A673 (cell line): ENCODE data around the gene COQ8B. TPM values are rescaled to one million over a fixed set of nuclear protein-coding genes. Genes with fewer than 3 reads are reported as not detected.

Source experiments
- BruUV-seq: library from RNA; stranded (reverse); fragments of 400-500 nt; replicated peaks from 2 replicates; lab custom pipeline; 2021; lab: Mats Ljungman, UMichigan
- CTCF ChIA-PET: fragments of 300-600 bp; sonication (Branson Sonifier 250); formaldehyde crosslinking; loops from one replicate; lab custom pipeline; 2022; ENCODE audit warnings: antibody characterized with exemption; lab: Charles Lee
- POLR2A ChIA-PET: fragments of 300-600 bp; sonication (Branson Sonifier 250); formaldehyde crosslinking; loops from one replicate; lab custom pipeline; 2022; ENCODE audit warnings: antibody characterized with exemption; ENCODE audit not compliant: low non-redundant PET; lab: Charles Lee
- DNase-seq: peaks from one replicate; pipeline ENCODE4 v3.0.0-alpha.2; 2015; ENCODE audit warnings: low spot score
- H3K27ac ChIP-seq: fragments of 200-600 bp; sonication (generic); 2 replicates; pipeline ENCODE4 v1.5.1; 2016; ENCODE audit warnings: mixed run types, low read depth, mild to moderate bottlenecking, mixed read lengths, antibody characterized with exemption, low read length; ENCODE audit not compliant: poor library complexity, severe bottlenecking
- H3K27me3 ChIP-seq: fragments of 200-600 bp; sonication (generic); replicated peaks from 2 replicates; pipeline ENCODE4 v1.6.1; 2017; ENCODE audit warnings: mixed run types, low read depth, mild to moderate bottlenecking, mixed read lengths, antibody characterized with exemption, low read length; ENCODE audit not compliant: insufficient read depth, poor library complexity
- H3K36me3 ChIP-seq: fragments of 200-600 bp; sonication (generic); 2 replicates; pipeline ENCODE4 v1.6.1; 2016; ENCODE audit warnings: mixed run types, mild to moderate bottlenecking, mixed read lengths, antibody characterized with exemption, low read length; ENCODE audit not compliant: insufficient read depth, poor library complexity, severe bottlenecking
- H3K4me1 ChIP-seq: fragments of 200-600 bp; sonication (generic); 2 replicates; pipeline ENCODE4 v1.6.1; 2017; ENCODE audit warnings: mixed run types, mild to moderate bottlenecking, mixed read lengths, antibody characterized with exemption, low read length; ENCODE audit not compliant: insufficient read depth, poor library complexity, severe bottlenecking
- H3K4me3 ChIP-seq: fragments of 200-600 bp; sonication (generic); 2 replicates; pipeline ENCODE4 v1.5.1; 2016; ENCODE audit warnings: low read depth, mixed run types, mild to moderate bottlenecking, mixed read lengths, low read length; ENCODE audit not compliant: poor library complexity, severe bottlenecking
- H3K9me3 ChIP-seq: fragments of 200-600 bp; sonication (generic); 2 replicates; pipeline ENCODE4 v1.6.1; 2016; ENCODE audit warnings: mixed run types, low read depth, mild to moderate bottlenecking, mixed read lengths, antibody characterized with exemption, low read length; ENCODE audit not compliant: poor library complexity, severe bottlenecking
- EZH2 ChIP-seq: fragments of 200-600 bp; sonication (generic); IDR thresholded peaks from 2 replicates; pipeline ENCODE4 v1.6.1; 2017; ENCODE audit warnings: borderline replicate concordance, low read depth, mild to moderate bottlenecking, mixed read lengths, antibody characterized with exemption, low read length; ENCODE audit not compliant: poor library complexity, severe bottlenecking
- intact Hi-C: fragments of 100-400 bp; cut with micrococcal nuclease; formaldehyde crosslinking; loops from one replicate; pipeline ENCODE4 v1.10.0; 2022; ENCODE audit not compliant: unreplicated experiment
- total RNA-seq: library from RNA; stranded (reverse); gene quantifications from 2 replicates; pipeline ENCODE4 v1.2.3, GENCODE V29; 2021
- TF ChIP-seq, protein P1 (sequence below): fragments of 300-800, 200-600 bp; sonication (generic); conservative IDR thresholded peaks from 2 replicates; pipeline ENCODE4 v1.5.1; 2017; ENCODE audit warnings: low read depth, mild to moderate bottlenecking, antibody characterized with exemption, low read length, moderate library complexity, mixed read lengths

Gene COQ8B
- total RNA-seq, 1 experiment from 2014 or later, result 34.1 TPM

- H3K36me3 ChIP-seq, result peaks cover 21% of the 10 kb centered on the region
- H3K4me1 ChIP-seq, result peaks cover 7% of the 10 kb centered on the region
- BruUV-seq, result no TSS peak
- no peak overlapping the region for H3K4me3 ChIP-seq
- POLR2A ChIA-PET, result no interaction called here
- TF ChIP-seq, protein P1, sequence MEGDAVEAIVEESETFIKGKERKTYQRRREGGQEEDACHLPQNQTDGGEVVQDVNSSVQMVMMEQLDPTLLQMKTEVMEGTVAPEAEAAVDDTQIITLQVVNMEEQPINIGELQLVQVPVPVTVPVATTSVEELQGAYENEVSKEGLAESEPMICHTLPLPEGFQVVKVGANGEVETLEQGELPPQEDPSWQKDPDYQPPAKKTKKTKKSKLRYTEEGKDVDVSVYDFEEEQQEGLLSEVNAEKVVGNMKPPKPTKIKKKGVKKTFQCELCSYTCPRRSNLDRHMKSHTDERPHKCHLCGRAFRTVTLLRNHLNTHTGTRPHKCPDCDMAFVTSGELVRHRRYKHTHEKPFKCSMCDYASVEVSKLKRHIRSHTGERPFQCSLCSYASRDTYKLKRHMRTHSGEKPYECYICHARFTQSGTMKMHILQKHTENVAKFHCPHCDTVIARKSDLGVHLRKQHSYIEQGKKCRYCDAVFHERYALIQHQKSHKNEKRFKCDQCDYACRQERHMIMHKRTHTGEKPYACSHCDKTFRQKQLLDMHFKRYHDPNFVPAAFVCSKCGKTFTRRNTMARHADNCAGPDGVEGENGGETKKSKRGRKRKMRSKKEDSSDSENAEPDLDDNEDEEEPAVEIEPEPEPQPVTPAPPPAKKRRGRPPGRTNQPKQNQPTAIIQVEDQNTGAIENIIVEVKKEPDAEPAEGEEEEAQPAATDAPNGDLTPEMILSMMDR, result no peak
- TF ChIP-seq EZH2, result no peak
- DNase-seq, result no peak
- no peaks in the 10 kb centered on the region for H3K9me3 ChIP-seq
- intact Hi-C loops, result no loop called here
- H3K27me3 ChIP-seq, result no peaks in the 10 kb centered on the region
- CTCF ChIA-PET, result no interaction called here
- H3K27ac ChIP-seq, result no peak overlapping the region
Measured at GRCh38 chr19:40685016-40685526, 31.6 kb downstream of the COQ8B start.

DNA sequence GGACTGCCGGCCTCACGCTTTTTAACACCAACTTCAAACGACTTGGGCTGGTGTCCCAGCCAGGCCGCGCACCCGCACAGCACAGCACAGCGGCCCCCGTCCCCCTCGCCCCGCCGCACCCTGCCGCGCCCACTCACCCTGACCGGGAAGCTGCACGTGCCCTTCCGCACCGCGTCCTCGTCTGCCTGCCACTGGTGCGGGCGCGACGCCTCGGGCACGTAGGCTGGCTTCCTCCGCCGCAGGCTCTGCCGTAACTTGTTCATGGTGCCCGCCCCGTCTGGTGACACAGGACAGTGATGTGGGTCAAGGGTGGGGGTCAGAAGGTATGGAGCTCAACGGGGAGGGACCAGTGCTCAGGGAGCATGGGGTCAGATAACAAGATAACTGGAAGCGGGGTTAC lies 32.4 kb downstream of the COQ8B start:
- Histone ChIP-seq H3K36me3 (peaks cover 23% of the 10 kb centered on the region), H3K9me3 (no peaks in the 10 kb centered on the region), H3K4me1 (no peaks in the 10 kb centered on the region), H3K27ac (no peak overlapping the region), H3K27me3 (no peaks in the 10 kb centered on the region), H3K4me3 (no peak overlapping the region)
- ChIA-PET CTCF (no interaction called here), POLR2A (no interaction called here)
- BruUV-seq, result no TSS peak
- intact Hi-C loops, result no loop called here
- TF ChIP-seq EZH2, result no peak
- TF ChIP-seq, protein P1, result no peak
- no peak for DNase-seq

- intact Hi-C loops, result no loop called here
- Histone ChIP-seq H3K27ac (no peak overlapping the region), H3K4me1 (no peaks in the 10 kb centered on the region), H3K36me3 (peaks cover 28% of the 10 kb centered on the region), H3K27me3 (no peaks in the 10 kb centered on the region), H3K4me3 (no peak overlapping the region), H3K9me3 (no peaks in the 10 kb centered on the region)
- ChIA-PET POLR2A (no interaction called here), CTCF (no interaction called here)
- no peak for DNase-seq
- TF ChIP-seq EZH2, result no peak
- TF ChIP-seq, protein P1, result no peak
- no TSS peak for BruUV-seq
Measured at GRCh38 chr19:40683437-40683836, 33.2 kb downstream of the COQ8B start.
